Measurements from ENCODE around the gene ROS1. TPM values are rescaled to one million over a fixed set of nuclear protein-coding genes. Genes with fewer than 3 reads are reported as not detected.

Gene ROS1
- total RNA-seq, 4 donors from 2014 or later: not detected

DNA sequence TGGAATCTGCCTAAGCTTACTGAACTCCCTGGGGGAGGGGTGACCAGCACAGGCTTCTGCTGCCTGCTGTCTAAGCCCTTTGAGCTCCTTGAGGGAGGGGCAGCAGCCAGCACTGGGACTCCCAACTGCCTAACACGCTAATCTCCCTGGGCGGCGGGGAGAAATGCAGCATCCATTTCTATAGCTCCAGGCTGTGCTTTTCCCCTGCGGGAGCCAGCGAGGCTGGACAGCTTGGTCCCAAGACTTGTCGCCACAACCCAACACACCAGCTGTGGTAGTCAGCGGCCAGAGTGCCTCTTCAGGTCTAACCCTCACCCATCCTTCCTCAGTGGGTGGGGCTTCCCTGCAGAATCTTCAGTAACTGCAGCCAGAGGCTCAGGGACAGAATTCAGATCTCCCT is 95.8 kb downstream of the ROS1 start:
- DNase-seq (no peak), ATAC-seq (no peak)
- H3K9me3 ChIP-seq: no peaks in the 10 kb centered on the region
- in situ Hi-C loops (cut with MboI; ENCODE audit: low sequenced_read_pairs in 4 of 4) (loop anchor here in 3 of 4 donors (10.0 to 25.0 kb wide), 3 partner anchors 257 to 368 kb away; no protein-coding TSS in a partner anchor), intact Hi-C loops (cut with DNase I; ENCODE audit: low total_unique reads) (no loop called here)
- TF ChIP-seq POLR2A (IDR thresholded peaks at IDR 0.05): no peak
- TF ChIP-seq, protein P1, sequence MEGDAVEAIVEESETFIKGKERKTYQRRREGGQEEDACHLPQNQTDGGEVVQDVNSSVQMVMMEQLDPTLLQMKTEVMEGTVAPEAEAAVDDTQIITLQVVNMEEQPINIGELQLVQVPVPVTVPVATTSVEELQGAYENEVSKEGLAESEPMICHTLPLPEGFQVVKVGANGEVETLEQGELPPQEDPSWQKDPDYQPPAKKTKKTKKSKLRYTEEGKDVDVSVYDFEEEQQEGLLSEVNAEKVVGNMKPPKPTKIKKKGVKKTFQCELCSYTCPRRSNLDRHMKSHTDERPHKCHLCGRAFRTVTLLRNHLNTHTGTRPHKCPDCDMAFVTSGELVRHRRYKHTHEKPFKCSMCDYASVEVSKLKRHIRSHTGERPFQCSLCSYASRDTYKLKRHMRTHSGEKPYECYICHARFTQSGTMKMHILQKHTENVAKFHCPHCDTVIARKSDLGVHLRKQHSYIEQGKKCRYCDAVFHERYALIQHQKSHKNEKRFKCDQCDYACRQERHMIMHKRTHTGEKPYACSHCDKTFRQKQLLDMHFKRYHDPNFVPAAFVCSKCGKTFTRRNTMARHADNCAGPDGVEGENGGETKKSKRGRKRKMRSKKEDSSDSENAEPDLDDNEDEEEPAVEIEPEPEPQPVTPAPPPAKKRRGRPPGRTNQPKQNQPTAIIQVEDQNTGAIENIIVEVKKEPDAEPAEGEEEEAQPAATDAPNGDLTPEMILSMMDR (IDR thresholded peaks at IDR 0.05 in 4 of 5, conservative IDR thresholded peaks at IDR 0.05 in 1 of 5): no peak
- no peak overlapping the region for H3K4me3 ChIP-seq
- H3K27me3 ChIP-seq: no peaks in the 10 kb centered on the region
- no peak overlapping the region for H3K27ac ChIP-seq
- no peaks in the 10 kb centered on the region for H3K36me3 ChIP-seq
- H3K4me1 ChIP-seq: peaks cover 14 to 15% of the 10 kb centered on the region in 2 donors

DNA sequence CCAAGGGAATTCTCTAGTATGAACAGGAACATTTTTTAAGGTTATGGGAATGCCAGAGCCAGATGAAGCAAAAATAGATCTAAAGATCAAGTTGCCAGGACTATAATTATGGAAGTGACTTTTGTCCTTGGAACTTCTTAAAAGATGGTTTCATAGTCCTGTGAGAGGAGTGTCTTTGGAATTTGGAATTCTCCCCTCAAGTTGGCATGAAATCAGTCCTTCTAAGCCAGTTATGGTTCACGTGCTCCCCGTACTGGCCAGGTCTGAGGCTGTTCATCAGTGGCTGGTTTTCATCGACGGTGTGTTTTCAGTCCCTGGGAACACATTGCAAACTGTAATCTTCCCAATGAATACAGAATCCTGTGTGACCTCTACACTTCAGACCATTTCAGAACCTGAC is 97.2 kb downstream of the ROS1 start:
- no peak overlapping the region for H3K4me3 ChIP-seq
- in situ Hi-C loops (cut with MboI; ENCODE audit: low sequenced_read_pairs in 4 of 4) (loop anchor here in 3 of 4 donors (10.0 to 25.0 kb wide), 3 partner anchors 259 to 366 kb away; no protein-coding TSS in a partner anchor), intact Hi-C loops (cut with DNase I; ENCODE audit: low total_unique reads) (no loop called here)
- H3K36me3 ChIP-seq: no peaks in the 10 kb centered on the region
- no peaks in the 10 kb centered on the region for H3K27me3 ChIP-seq
- peak in 1 of 2 donors; percentile 36 for DNase-seq
- ATAC-seq: peak; percentile 81 to 91
- TF ChIP-seq POLR2A (IDR thresholded peaks at IDR 0.05): no peak
- TF ChIP-seq, protein P1 (IDR thresholded peaks at IDR 0.05 in 4 of 5, conservative IDR thresholded peaks at IDR 0.05 in 1 of 5): no peak
- peak overlapping the region; percentile 47 to 74 (median 59) for H3K27ac ChIP-seq
- peaks cover 14 to 22% of the 10 kb centered on the region in 2 donors for H3K4me1 ChIP-seq
- H3K9me3 ChIP-seq: no peaks in the 10 kb centered on the region

- Histone ChIP-seq H3K4me3 (no peak overlapping the region), H3K27me3 (no peaks in the 10 kb centered on the region), H3K36me3 (no peaks in the 10 kb centered on the region), H3K9me3 (no peaks in the 10 kb centered on the region), H3K4me1 (peaks cover 17 to 26% of the 10 kb centered on the region in 2 donors), H3K27ac (peak overlapping the region; percentile 47 to 74 (median 59))
- DNase-seq: no peak
- intact Hi-C loops (cut with DNase I; ENCODE audit: low total_unique reads) (no loop called here), in situ Hi-C loops (cut with MboI; ENCODE audit: low sequenced_read_pairs in 4 of 4) (loop anchor here in 3 of 4 donors (10.0 to 25.0 kb wide), 3 partner anchors 259 to 366 kb away; no protein-coding TSS in a partner anchor)
- TF ChIP-seq, protein P1 (IDR thresholded peaks at IDR 0.05 in 4 of 5, conservative IDR thresholded peaks at IDR 0.05 in 1 of 5): no peak
- peak; percentile 16 to 54 for ATAC-seq
These were observed 97.7 kb downstream of the ROS1 start for GRCh38 chr6:117328005-117328389.

GRCh38 chr6:117327149-117328004 is 98.4 kb downstream of the ROS1 start:
- Histone ChIP-seq H3K27me3 (no peaks in the 10 kb centered on the region), H3K9me3 (no peaks in the 10 kb centered on the region), H3K4me3 (no peak overlapping the region), H3K4me1 (peaks cover 19 to 26% of the 10 kb centered on the region in 2 donors), H3K27ac (peak overlapping the region in 3 of 4 donors; percentile 52 to 74 (median 66)), H3K36me3 (no peaks in the 10 kb centered on the region)
- TF ChIP-seq, protein P1 (IDR thresholded peaks at IDR 0.05 in 4 of 5, conservative IDR thresholded peaks at IDR 0.05 in 1 of 5): no peak
- in situ Hi-C loops (cut with MboI; ENCODE audit: low sequenced_read_pairs in 4 of 4) (loop anchor here in 3 of 4 donors (10.0 to 25.0 kb wide), 3 partner anchors 260 to 365 kb away; no protein-coding TSS in a partner anchor), intact Hi-C loops (cut with DNase I; ENCODE audit: low total_unique reads) (no loop called here)
- ATAC-seq (peak; percentile 12 to 45), DNase-seq (no peak)

All from gastrocnemius medialis (tissue), 4 donors.